HG03457 (cell line): Measurements from ENCODE around the gene PLOD1.

Source experiments
- ATAC-seq: cut with Tn5 transposase; IDR thresholded peaks from one replicate; pipeline ENCODE4 v1.9.1; 2021; ENCODE audit warnings: moderate number of reproducible peaks; ENCODE audit not compliant: unreplicated experiment

Gene PLOD1

GRCh38 chr1:11977625-11978024 is 43.1 kb downstream of the PLOD1 start:
- no peak for ATAC-seq

- ATAC-seq, result no peak
Measured at GRCh38 chr1:11978301-11978700, 43.8 kb downstream of the PLOD1 start.

- ATAC-seq, result no peak
Measured at GRCh38 chr1:11979028-11979850, 44.7 kb downstream of the PLOD1 start.

GRCh38 chr1:11979851-11980675 is 45.5 kb downstream of the PLOD1 start, which contains the start of gene MFN2:
Gene MFN2, plus strand, starts transcription at chr1:11980444. Its CDS starts 8,725 bp downstream, at chr1:11989169.
- peak; percentile 86 for ATAC-seq

- ATAC-seq, result no peak
Measured at GRCh38 chr1:11980676-11980972, 46.1 kb downstream of the PLOD1 start.

- ATAC-seq, result no peak
Measured at GRCh38 chr1:11981378-11982009, 47.0 kb downstream of the PLOD1 start.

- no peak for ATAC-seq
Measured at GRCh38 chr1:11982010-11982392, 47.5 kb downstream of the PLOD1 start.

- ATAC-seq, result no peak
Measured at GRCh38 chr1:11984121-11984520, 49.6 kb downstream of the PLOD1 start.

GRCh38 chr1:11984576-11984975 is 50.1 kb downstream of the PLOD1 start:
- no peak for ATAC-seq

- no peak for ATAC-seq
Measured at GRCh38 chr1:11985171-11985570, 50.7 kb downstream of the PLOD1 start.

GRCh38 chr1:11985851-11986250 is 51.3 kb downstream of the PLOD1 start:
- no peak for ATAC-seq

GRCh38 chr1:11989669-11990068 is 55.2 kb downstream of the PLOD1 start:
- no peak for ATAC-seq

GRCh38 chr1:11990303-11991032 is 56.0 kb downstream of the PLOD1 start:
- no peak for ATAC-seq

- no peak for ATAC-seq
Measured at GRCh38 chr1:11991969-11992676, 57.6 kb downstream of the PLOD1 start.

- ATAC-seq, result no peak
Measured at GRCh38 chr1:11997081-11997850, 62.7 kb downstream of the PLOD1 start.

- ATAC-seq, result no peak
Measured at GRCh38 chr1:11998636-11999035, 64.1 kb downstream of the PLOD1 start.

GRCh38 chr1:11999236-11999635 is 64.7 kb downstream of the PLOD1 start:
- no peak for ATAC-seq

GRCh38 chr1:12001249-12001917 is 66.9 kb downstream of the PLOD1 start:
- ATAC-seq, result no peak

GRCh38 chr1:12001996-12002493 is 67.5 kb downstream of the PLOD1 start:
- ATAC-seq, result no peak
